PC-3 (cell line): ENCODE data around the gene ZNF14.

Experiments used
- EZH2phosphoT487 ChIP-seq: fragments of 300-600 bp; sonication (generic); IDR thresholded peaks from 2 replicates; pipeline ENCODE4 v1.6.1; 2018; ENCODE audit warnings: mild to moderate bottlenecking, antibody characterized with exemption, low read length, borderline replicate concordance
- TF ChIP-seq, protein P1 (sequence below): fragments of 300-600 bp; sonication (generic); conservative IDR thresholded peaks from 2 replicates; pipeline ENCODE4 v1.5.1; 2017; ENCODE audit warnings: antibody characterized with exemption, low read depth, mild to moderate bottlenecking, low read length

DNA sequence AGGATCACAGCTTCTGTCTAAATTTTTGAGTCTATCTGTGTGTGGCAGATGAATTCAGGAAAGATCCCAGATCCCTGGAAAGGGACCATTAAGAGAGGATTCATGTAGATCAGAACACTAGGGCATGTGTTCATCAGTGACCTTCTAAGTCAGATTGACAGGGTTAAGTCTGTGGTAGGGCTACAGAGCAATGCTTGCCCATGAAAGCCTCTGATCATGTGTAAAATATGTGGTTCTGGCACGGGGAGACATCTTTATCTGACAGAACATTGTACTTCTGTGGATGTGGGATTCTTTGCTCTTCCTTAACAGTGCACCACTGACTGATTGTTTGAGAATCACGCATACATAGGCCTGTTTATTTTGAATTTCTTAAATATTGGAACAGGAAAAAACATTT is 45.8 kb upstream of the ZNF14 start:
- TF ChIP-seq, protein P1, sequence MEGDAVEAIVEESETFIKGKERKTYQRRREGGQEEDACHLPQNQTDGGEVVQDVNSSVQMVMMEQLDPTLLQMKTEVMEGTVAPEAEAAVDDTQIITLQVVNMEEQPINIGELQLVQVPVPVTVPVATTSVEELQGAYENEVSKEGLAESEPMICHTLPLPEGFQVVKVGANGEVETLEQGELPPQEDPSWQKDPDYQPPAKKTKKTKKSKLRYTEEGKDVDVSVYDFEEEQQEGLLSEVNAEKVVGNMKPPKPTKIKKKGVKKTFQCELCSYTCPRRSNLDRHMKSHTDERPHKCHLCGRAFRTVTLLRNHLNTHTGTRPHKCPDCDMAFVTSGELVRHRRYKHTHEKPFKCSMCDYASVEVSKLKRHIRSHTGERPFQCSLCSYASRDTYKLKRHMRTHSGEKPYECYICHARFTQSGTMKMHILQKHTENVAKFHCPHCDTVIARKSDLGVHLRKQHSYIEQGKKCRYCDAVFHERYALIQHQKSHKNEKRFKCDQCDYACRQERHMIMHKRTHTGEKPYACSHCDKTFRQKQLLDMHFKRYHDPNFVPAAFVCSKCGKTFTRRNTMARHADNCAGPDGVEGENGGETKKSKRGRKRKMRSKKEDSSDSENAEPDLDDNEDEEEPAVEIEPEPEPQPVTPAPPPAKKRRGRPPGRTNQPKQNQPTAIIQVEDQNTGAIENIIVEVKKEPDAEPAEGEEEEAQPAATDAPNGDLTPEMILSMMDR = no peak
- TF ChIP-seq EZH2phosphoT487 = no peak
